Amniotic epithelial cell (primary cell): ENCODE results near the gene H6PD.
A peak's percentile ranks its signal among the peaks of the same experiment; 100 is the strongest.

Experiments
- DNase-seq: peaks from one replicate; pipeline ENCODE4 v3.0.0-alpha.2; 2010; ENCODE audit warnings: low read depth

H6PD gene

GRCh38 chr1:9234223-9235095, at the start of gene H6PD:
TSS of gene H6PD (plus strand) at chr1:9234774. CDS start at chr1:9244935, 10,161 bp downstream.
- peak; percentile 69 for DNase-seq

GRCh38 chr1:9186082-9186859, 48.3 kb upstream of the H6PD start:
- peak; percentile 85 for DNase-seq

- DNase-seq, result no peak
Measured at GRCh38 chr1:9187004-9187403, 47.6 kb upstream of the H6PD start.

GRCh38 chr1:9190234-9190633, 44.3 kb upstream of the H6PD start:
- DNase-seq, result no peak

GRCh38 chr1:9191231-9191630, 43.3 kb upstream of the H6PD start:
- no peak for DNase-seq

- DNase-seq, result no peak
Measured at GRCh38 chr1:9192578-9193232, 41.9 kb upstream of the H6PD start.

GRCh38 chr1:9193233-9193625, 41.3 kb upstream of the H6PD start:
- peak; percentile 81 for DNase-seq

GRCh38 chr1:9194024-9194423, 40.5 kb upstream of the H6PD start:
- no peak for DNase-seq

- peak; percentile 68 for DNase-seq
Measured at GRCh38 chr1:9195651-9196050, 38.9 kb upstream of the H6PD start.

- peak; percentile 98 for DNase-seq
Measured at GRCh38 chr1:9196129-9197040, 38.2 kb upstream of the H6PD start.

- no peak for DNase-seq
Measured at GRCh38 chr1:9197186-9198099, 37.1 kb upstream of the H6PD start.

- no peak for DNase-seq
Measured at GRCh38 chr1:9198538-9199361, 35.8 kb upstream of the H6PD start.

GRCh38 chr1:9200441-9200840, 34.1 kb upstream of the H6PD start:
- DNase-seq, result no peak

- DNase-seq, result peak; percentile 86
Measured at GRCh38 chr1:9201401-9202239, 33.0 kb upstream of the H6PD start.

- DNase-seq, result no peak
Measured at GRCh38 chr1:9202240-9202870, 32.2 kb upstream of the H6PD start.

GRCh38 chr1:9203511-9203982, 31.0 kb upstream of the H6PD start:
- DNase-seq, result no peak

- no peak for DNase-seq
Measured at GRCh38 chr1:9204156-9204720, 30.3 kb upstream of the H6PD start.

- DNase-seq, result peak; percentile 66
Measured at GRCh38 chr1:9207086-9207485, 27.5 kb upstream of the H6PD start.
